Kidney epithelial cell (primary cell): ENCODE results near the gene GJC2. TPM values are rescaled to one million over a fixed set of nuclear protein-coding genes. Genes with fewer than 3 reads are reported as not detected.

Experiments
- DNase-seq: peaks from one replicate; pipeline ENCODE4 v3.0.0-alpha.2; 2010; ENCODE audit warnings: low read depth
- H3K27me3 ChIP-seq: 2 replicates; pipeline ENCODE4 v1.6.0; 2011; ENCODE audit warnings: low read length; ENCODE audit not compliant: control insufficient read depth, insufficient read depth
- H3K36me3 ChIP-seq: 2 replicates; pipeline ENCODE4 v1.5.1; 2011; ENCODE audit warnings: low read length; ENCODE audit not compliant: control insufficient read depth, insufficient read depth
- H3K4me3 ChIP-seq: 2 replicates; pipeline ENCODE4 v1.5.1; 2011; ENCODE audit warnings: low read depth, mild to moderate bottlenecking, control low read depth, low read length
- total RNA-seq: library from RNA; depleted of rRNA; stranded (reverse); fragments of >200 nt; gene quantifications from 2 replicates; pipeline ENCODE4 v1.2.3, GENCODE V29; 2015
- TF ChIP-seq, protein P1 (sequence below): IDR thresholded peaks from 2 replicates; pipeline ENCODE4 v1.5.1; 2011; ENCODE audit warnings: mild to moderate bottlenecking, moderate library complexity, low read length, control low read depth, inconsistent platforms; ENCODE audit not compliant: insufficient read depth, poor library complexity, severe bottlenecking

The GJC2 gene
- total RNA-seq, 1 donor from 2014 or later: 0.38 TPM

DNA sequence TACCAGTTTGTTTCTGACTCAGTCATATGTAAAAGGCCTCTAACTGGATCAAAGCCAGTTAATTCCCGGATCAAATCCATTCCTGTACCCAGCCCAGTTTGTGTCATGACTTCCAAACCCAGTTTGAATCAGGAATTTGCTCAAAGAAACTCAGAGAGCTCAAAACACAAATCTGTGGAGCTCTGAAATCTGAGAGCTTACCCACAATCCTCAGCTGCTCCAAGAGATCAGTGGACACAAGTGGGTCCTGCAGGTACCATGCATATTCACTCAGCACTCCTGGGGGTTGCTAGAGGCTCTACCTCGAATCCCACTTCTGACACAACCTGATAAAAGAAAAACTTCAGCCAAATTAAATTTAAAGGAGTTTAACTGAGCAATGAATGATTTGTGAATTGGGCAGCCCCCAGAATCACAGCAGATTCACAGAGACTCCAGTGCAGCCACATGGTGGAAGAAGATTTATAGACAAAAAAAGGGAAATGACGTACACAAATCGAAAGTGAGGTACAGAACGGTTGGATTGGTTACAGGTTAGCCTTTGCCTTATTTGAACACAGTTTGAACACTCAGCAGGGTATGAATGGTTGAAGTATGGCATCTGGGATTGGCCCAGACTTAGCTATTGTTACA lies 28.8 kb upstream of the GJC2 start:
- no peak for DNase-seq
- TF ChIP-seq, protein P1, sequence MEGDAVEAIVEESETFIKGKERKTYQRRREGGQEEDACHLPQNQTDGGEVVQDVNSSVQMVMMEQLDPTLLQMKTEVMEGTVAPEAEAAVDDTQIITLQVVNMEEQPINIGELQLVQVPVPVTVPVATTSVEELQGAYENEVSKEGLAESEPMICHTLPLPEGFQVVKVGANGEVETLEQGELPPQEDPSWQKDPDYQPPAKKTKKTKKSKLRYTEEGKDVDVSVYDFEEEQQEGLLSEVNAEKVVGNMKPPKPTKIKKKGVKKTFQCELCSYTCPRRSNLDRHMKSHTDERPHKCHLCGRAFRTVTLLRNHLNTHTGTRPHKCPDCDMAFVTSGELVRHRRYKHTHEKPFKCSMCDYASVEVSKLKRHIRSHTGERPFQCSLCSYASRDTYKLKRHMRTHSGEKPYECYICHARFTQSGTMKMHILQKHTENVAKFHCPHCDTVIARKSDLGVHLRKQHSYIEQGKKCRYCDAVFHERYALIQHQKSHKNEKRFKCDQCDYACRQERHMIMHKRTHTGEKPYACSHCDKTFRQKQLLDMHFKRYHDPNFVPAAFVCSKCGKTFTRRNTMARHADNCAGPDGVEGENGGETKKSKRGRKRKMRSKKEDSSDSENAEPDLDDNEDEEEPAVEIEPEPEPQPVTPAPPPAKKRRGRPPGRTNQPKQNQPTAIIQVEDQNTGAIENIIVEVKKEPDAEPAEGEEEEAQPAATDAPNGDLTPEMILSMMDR: no peak
- peaks cover 4% of the 10 kb centered on the region for H3K27me3 ChIP-seq
- no peak overlapping the region for H3K4me3 ChIP-seq
- H3K36me3 ChIP-seq: no peaks in the 10 kb centered on the region

DNA sequence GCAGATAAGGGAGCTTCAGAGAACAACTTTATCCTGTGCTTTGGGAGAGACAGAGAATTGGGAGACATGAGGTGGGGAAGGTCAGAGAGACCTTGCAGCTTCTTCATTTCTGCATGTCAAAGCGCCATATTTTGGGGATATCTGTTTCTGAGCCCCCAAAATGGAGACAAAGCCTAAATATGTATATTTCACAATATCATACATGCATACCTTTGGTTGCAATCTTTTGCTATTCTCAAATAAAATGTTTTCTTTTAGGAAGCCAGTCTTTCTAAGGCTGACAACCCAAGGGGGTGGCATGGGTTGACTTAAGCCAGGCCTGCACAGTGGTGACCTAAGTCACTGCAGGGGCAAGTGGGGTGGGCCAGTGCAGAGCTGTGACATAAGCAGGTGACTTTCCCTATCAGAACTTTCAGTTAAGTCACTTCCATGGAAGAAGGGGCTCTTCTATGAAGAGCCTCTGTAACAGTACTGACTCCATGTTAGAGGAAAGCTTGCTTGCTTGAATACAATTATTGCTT lies 26.7 kb upstream of the GJC2 start:
- TF ChIP-seq, protein P1: no peak
- H3K4me3 ChIP-seq: no peak overlapping the region
- no peak for DNase-seq
- no peaks in the 10 kb centered on the region for H3K36me3 ChIP-seq
- H3K27me3 ChIP-seq: peaks cover 4% of the 10 kb centered on the region

DNA sequence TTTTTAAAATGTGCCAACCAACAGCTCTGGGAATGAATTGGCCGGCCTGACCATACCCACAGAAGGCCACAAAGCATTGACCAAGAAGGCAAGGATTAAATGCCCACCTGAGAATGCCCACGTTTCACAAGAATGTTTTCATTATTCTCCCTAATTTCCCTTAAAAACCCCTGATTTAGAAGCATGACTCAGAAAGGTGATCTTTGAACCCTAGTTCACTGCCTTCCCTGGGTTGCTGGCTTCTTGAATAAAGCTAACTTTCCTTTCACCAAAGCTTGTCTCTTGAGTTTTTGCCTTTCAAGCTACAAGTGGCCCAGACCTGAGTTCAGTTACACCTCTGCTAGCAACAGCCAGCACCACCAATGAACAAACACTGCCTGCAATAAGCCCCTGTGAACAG lies 26.2 kb upstream of the GJC2 start:
- DNase-seq: no peak
- peaks cover 4% of the 10 kb centered on the region for H3K27me3 ChIP-seq
- TF ChIP-seq, protein P1: no peak

DNA sequence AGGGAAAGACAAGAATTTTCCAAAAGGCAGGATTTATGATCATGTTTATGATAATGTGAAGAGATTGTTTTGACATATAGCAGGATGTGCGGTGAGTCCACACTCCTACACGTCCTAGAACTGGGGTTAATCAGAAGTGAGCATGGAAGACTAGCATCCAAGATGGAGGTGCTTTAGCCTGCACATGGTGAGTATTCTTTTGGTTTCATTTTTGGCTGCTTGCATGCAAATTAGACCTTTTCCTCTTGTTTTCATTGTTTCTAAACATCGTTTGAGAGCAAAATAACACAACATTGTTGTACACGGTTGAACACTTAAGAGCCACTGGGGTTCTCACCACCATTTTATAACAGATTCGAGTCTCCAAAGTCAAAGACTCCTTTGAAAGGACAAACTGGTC lies 24.5 kb upstream of the GJC2 start:
- Histone ChIP-seq H3K36me3 (no peaks in the 10 kb centered on the region), H3K4me3 (no peak overlapping the region), H3K27me3 (peaks cover 4% of the 10 kb centered on the region)
- TF ChIP-seq, protein P1: no peak
- no peak for DNase-seq

More for the DNA sequence above, 26.2 kb upstream of the GJC2 start:
- H3K36me3 ChIP-seq: no peaks in the 10 kb centered on the region
- no peak overlapping the region for H3K4me3 ChIP-seq

DNA sequence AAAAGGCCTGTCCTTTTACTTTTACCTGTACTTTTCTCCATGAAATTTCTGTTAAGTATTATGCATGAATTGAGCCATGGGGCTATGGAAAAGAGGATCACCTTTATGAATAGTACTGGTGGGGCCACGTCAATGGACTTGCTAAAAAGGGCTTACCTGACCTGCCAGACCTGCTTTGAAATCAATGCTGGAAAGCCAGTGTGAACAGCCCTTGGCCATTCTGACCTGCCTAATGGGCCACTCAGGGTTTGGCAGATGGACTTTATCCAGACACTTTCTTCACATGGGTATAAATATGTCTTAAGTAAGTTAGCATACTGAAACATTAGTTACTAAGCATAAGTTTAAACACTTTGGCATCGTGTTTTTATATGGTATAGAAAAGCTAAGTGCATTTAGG lies 18.0 kb upstream of the GJC2 start:
- Histone ChIP-seq H3K27me3 (peaks cover 3% of the 10 kb centered on the region), H3K36me3 (no peaks in the 10 kb centered on the region), H3K4me3 (no peak overlapping the region)
- TF ChIP-seq, protein P1: no peak
- no peak for DNase-seq

- H3K27me3 ChIP-seq: peaks cover 3% of the 10 kb centered on the region
- no peaks in the 10 kb centered on the region for H3K36me3 ChIP-seq
- no peak overlapping the region for H3K4me3 ChIP-seq
- no peak for DNase-seq
- TF ChIP-seq, protein P1: no peak
Measured at GRCh38 chr1:228134591-228134990, 15.1 kb upstream of the GJC2 start.
